ENCODE results near the gene TENM3.

Gene TENM3

GRCh38 chr4:182736207-182736606 lies 493.0 kb downstream of the TENM3 start:
- Histone ChIP-seq H3K27me3 (ENCODE audit: low read length) (no peaks in the 10 kb centered on the region), H2AFZ (ENCODE audit: low read depth, low read length, severe bottlenecking) (no peak overlapping the region), H3K4me2 (ENCODE audit: low read depth, low read length, poor library complexity, severe bottlenecking) (no peak overlapping the region), H3K36me3 (ENCODE audit: low read length) (no peaks in the 10 kb centered on the region), H3K9me3 (ENCODE audit: insufficient read depth, low read length) (no peaks in the 10 kb centered on the region), H3K4me3 (ENCODE audit: insufficient read depth, low read length, poor library complexity, severe bottlenecking) (no peak overlapping the region), H3K9me2 (replicated peaks; ENCODE audit: insufficient read depth, low read length) (no peaks in the 10 kb centered on the region), H4K20me1 (ENCODE audit: low read depth, low read length) (no peaks in the 10 kb centered on the region), H3F3A (ENCODE audit: insufficient read depth) (no peaks in the 10 kb centered on the region), H3K79me2 (ENCODE audit: insufficient read depth, low read length) (no peaks in the 10 kb centered on the region), H3K9ac (ENCODE audit: low read length) (no peak overlapping the region), H3K27ac (ENCODE audit: low read depth, low read length) (no peak overlapping the region)
- no peak for TF ChIP-seq EZH2phosphoT487 (conservative IDR thresholded peaks at IDR 0.05; ENCODE audit: low read length)
- TF ChIP-seq CTCF (IDR thresholded peaks at IDR 0.05; ENCODE audit: insufficient read depth, low read length, poor library complexity, severe bottlenecking): no peak

GRCh38 chr4:182738283-182739047 lies 495.3 kb downstream of the TENM3 start:
- no peaks in the 10 kb centered on the region for H3K9me2 ChIP-seq (replicated peaks; ENCODE audit: insufficient read depth, low read length)
- no peaks in the 10 kb centered on the region for H3K36me3 ChIP-seq (ENCODE audit: low read length)
- no peaks in the 10 kb centered on the region for H3F3A ChIP-seq (ENCODE audit: insufficient read depth)
- H3K27ac ChIP-seq (ENCODE audit: low read depth, low read length): no peak overlapping the region
- H3K27me3 ChIP-seq (ENCODE audit: low read length): no peaks in the 10 kb centered on the region
- H3K9me3 ChIP-seq (ENCODE audit: insufficient read depth, low read length): no peaks in the 10 kb centered on the region
- H3K9ac ChIP-seq (ENCODE audit: low read length): no peak overlapping the region
- no peak overlapping the region for H2AFZ ChIP-seq (ENCODE audit: low read depth, low read length, severe bottlenecking)
- H3K79me2 ChIP-seq (ENCODE audit: insufficient read depth, low read length): no peaks in the 10 kb centered on the region
- TF ChIP-seq EZH2phosphoT487 (conservative IDR thresholded peaks at IDR 0.05; ENCODE audit: low read length) (no peak), CTCF (IDR thresholded peaks at IDR 0.05; ENCODE audit: insufficient read depth, low read length, poor library complexity, severe bottlenecking) (no peak)
- H4K20me1 ChIP-seq (ENCODE audit: low read depth, low read length): no peaks in the 10 kb centered on the region
- H3K4me3 ChIP-seq (ENCODE audit: insufficient read depth, low read length, poor library complexity, severe bottlenecking): no peak overlapping the region
- H3K4me2 ChIP-seq (ENCODE audit: low read depth, low read length, poor library complexity, severe bottlenecking): no peak overlapping the region

GRCh38 chr4:182740256-182740655 lies 497.1 kb downstream of the TENM3 start:
- H3K4me3 ChIP-seq (ENCODE audit: insufficient read depth, low read length, poor library complexity, severe bottlenecking): no peak overlapping the region
- H3K9me3 ChIP-seq (ENCODE audit: insufficient read depth, low read length): no peaks in the 10 kb centered on the region
- no peaks in the 10 kb centered on the region for H3F3A ChIP-seq (ENCODE audit: insufficient read depth)
- H3K9ac ChIP-seq (ENCODE audit: low read length): no peak overlapping the region
- H3K9me2 ChIP-seq (replicated peaks; ENCODE audit: insufficient read depth, low read length): no peaks in the 10 kb centered on the region
- no peaks in the 10 kb centered on the region for H4K20me1 ChIP-seq (ENCODE audit: low read depth, low read length)
- H3K27me3 ChIP-seq (ENCODE audit: low read length): no peaks in the 10 kb centered on the region
- no peak overlapping the region for H3K27ac ChIP-seq (ENCODE audit: low read depth, low read length)
- no peaks in the 10 kb centered on the region for H3K79me2 ChIP-seq (ENCODE audit: insufficient read depth, low read length)
- TF ChIP-seq EZH2phosphoT487 (conservative IDR thresholded peaks at IDR 0.05; ENCODE audit: low read length): no peak
- TF ChIP-seq CTCF (IDR thresholded peaks at IDR 0.05; ENCODE audit: insufficient read depth, low read length, poor library complexity, severe bottlenecking): no peak
- no peak overlapping the region for H3K4me2 ChIP-seq (ENCODE audit: low read depth, low read length, poor library complexity, severe bottlenecking)
- no peaks in the 10 kb centered on the region for H3K36me3 ChIP-seq (ENCODE audit: low read length)
- no peak overlapping the region for H2AFZ ChIP-seq (ENCODE audit: low read depth, low read length, severe bottlenecking)
